GM23248 (cell line): Measurements from ENCODE around the gene PEPD. TPM values are rescaled to one million over a fixed set of nuclear protein-coding genes. Genes with fewer than 3 reads are reported as not detected.

Source experiments
- DNase-seq: peaks from one replicate; pipeline ENCODE4 v3.0.0-alpha.2; 2015
- H2AFZ ChIP-seq: fragments of 200-600 bp; sonication (generic); 2 replicates; pipeline ENCODE4 v1.6.1; 2016; ENCODE audit warnings: antibody characterized with exemption
- H3F3A ChIP-seq: fragments of 200-600 bp; sonication (generic); 2 replicates; pipeline ENCODE4 v1.6.1; 2016; ENCODE audit warnings: mild to moderate bottlenecking, antibody characterized with exemption, mixed run types; ENCODE audit not compliant: insufficient read depth
- H3K27ac ChIP-seq: fragments of 200-600 bp; sonication (generic); 2 replicates; pipeline ENCODE4 v1.5.1; 2016; ENCODE audit warnings: mild to moderate bottlenecking
- H3K27me3 ChIP-seq: fragments of 200-600 bp; sonication (generic); replicated peaks from 2 replicates; pipeline ENCODE4 v1.6.1; 2016; ENCODE audit warnings: mild to moderate bottlenecking; ENCODE audit not compliant: insufficient read depth
- H3K36me3 ChIP-seq: fragments of 200-600 bp; sonication (generic); 2 replicates; pipeline ENCODE4 v1.6.1; 2016; ENCODE audit warnings: low read depth, mild to moderate bottlenecking
- H3K4me1 ChIP-seq: fragments of 200-600 bp; sonication (generic); 2 replicates; pipeline ENCODE4 v1.6.1; 2016; ENCODE audit warnings: mild to moderate bottlenecking; ENCODE audit not compliant: insufficient read depth
- H3K4me2 ChIP-seq: fragments of 200-600 bp; sonication (generic); one replicate; pipeline ENCODE4 v1.6.1; 2016; ENCODE audit warnings: mild to moderate bottlenecking; ENCODE audit not compliant: unreplicated experiment
- H3K4me3 ChIP-seq: fragments of 200-600 bp; sonication (generic); 2 replicates; pipeline ENCODE4 v1.5.1; 2016; ENCODE audit warnings: mild to moderate bottlenecking
- H3K79me2 ChIP-seq: fragments of 200-600 bp; sonication (generic); 2 replicates; pipeline ENCODE4 v1.6.1; 2016; ENCODE audit warnings: mild to moderate bottlenecking; ENCODE audit not compliant: insufficient read depth
- H3K9ac ChIP-seq: fragments of 200-600 bp; sonication (generic); 2 replicates; pipeline ENCODE4 v1.6.1; 2016; ENCODE audit warnings: mild to moderate bottlenecking
- H3K9me2 ChIP-seq: fragments of 200-600 bp; sonication (generic); 2 replicates; pipeline ENCODE4 v1.6.1; 2016; ENCODE audit warnings: mixed run types, mild to moderate bottlenecking, moderate library complexity; ENCODE audit not compliant: insufficient read depth
- H3K9me3 ChIP-seq: fragments of 200-600 bp; sonication (generic); one replicate; pipeline ENCODE4 v1.6.1; 2017; ENCODE audit warnings: low read depth
- H4K20me1 ChIP-seq: fragments of 200-600 bp; sonication (generic); 2 replicates; pipeline ENCODE4 v1.6.0; 2016; ENCODE audit not compliant: insufficient read depth
- EZH2 ChIP-seq: fragments of 200-600 bp; sonication (generic); IDR thresholded peaks from 2 replicates; pipeline ENCODE4 v1.6.1; 2018; ENCODE audit warnings: antibody characterized with exemption, mild to moderate bottlenecking; ENCODE audit not compliant: insufficient read depth, poor library complexity, severe bottlenecking
- EZH2phosphoT487 ChIP-seq: fragments of 200-600 bp; sonication (generic); IDR thresholded peaks from 2 replicates; pipeline ENCODE4 v1.6.1; 2018; ENCODE audit warnings: antibody characterized with exemption, moderate library complexity, mild to moderate bottlenecking, low read depth; ENCODE audit not compliant: insufficient read depth
- WGBS, 2 experiments: methylation state at CpG; one replicate each; pipeline ENCODE4 v1.1.6; 2015 to 2017; ENCODE audit warnings: low lambda C conversion rate in 2 of 2, low coverage in 1 of 2; ENCODE audit errors: missing lambda C conversion rate in 2 of 2; 5-methylcytosine and 5-hydroxymethylcytosine counted together
- in situ Hi-C: fragments of 300-500 bp; cut with MboI; formaldehyde crosslinking; loops from 2 replicates; pipeline ENCODE4 v1.15.0; 2020
- polyA plus RNA-seq: library from polyadenylated mRNA; unstranded; fragments of >200 nt; fragmentation: Nextera tagmentation; extraction: Ambion mirVana; gene quantifications from 2 replicates; pipeline ENCODE4 v1.2.1, GENCODE V29; 2016
- total RNA-seq: library from RNA; depleted of rRNA; stranded (reverse); fragments of >200 nt; shearing (Covaris generic); gene quantifications from 2 replicates; pipeline ENCODE4 v1.2.3, GENCODE V29; 2014

PEPD gene
- total and polyA plus RNA-seq, 2 experiments from 2014 or later, result 54.8 to 86.5 TPM

- Histone ChIP-seq H3K79me2 (no peaks in the 10 kb centered on the region), H3K27ac (no peak overlapping the region), H3K4me2 (no peak overlapping the region), H3K4me1 (no peaks in the 10 kb centered on the region), H3F3A (no peaks in the 10 kb centered on the region), H2AFZ (no peak overlapping the region), H3K4me3 (no peak overlapping the region), H4K20me1 (no peaks in the 10 kb centered on the region), H3K9me2 (no peaks in the 10 kb centered on the region), H3K36me3 (no peaks in the 10 kb centered on the region), H3K27me3 (0 out of 2 replicates have a peak, but pooled peaks cover 9% of the 10 kb centered on the region), H3K9me3 (no peaks in the 10 kb centered on the region), H3K9ac (no peak overlapping the region)
- in situ Hi-C loops, result no loop called here
- 47 to 53% methylated on average over 16 to 18 of the region's 18 CpGs for WGBS, 2 experiments
- DNase-seq, result no peak
- TF ChIP-seq EZH2phosphoT487, result no peak
- TF ChIP-seq EZH2, result no peak
Observed at GRCh38 chr19:33552191-33552927, 30.8 kb upstream of the PEPD start.

- Histone ChIP-seq H3K9me2 (no peaks in the 10 kb centered on the region), H4K20me1 (no peaks in the 10 kb centered on the region), H3F3A (no peaks in the 10 kb centered on the region), H3K36me3 (no peaks in the 10 kb centered on the region), H3K4me3 (no peak overlapping the region), H3K4me1 (no peaks in the 10 kb centered on the region), H3K79me2 (no peaks in the 10 kb centered on the region), H3K27ac (no peak overlapping the region), H3K9ac (no peak overlapping the region), H3K9me3 (no peaks in the 10 kb centered on the region), H2AFZ (no peak overlapping the region), H3K27me3 (0 out of 2 replicates have a peak, but pooled peaks cover 9% of the 10 kb centered on the region), H3K4me2 (no peak overlapping the region)
- WGBS, 2 experiments, result 25 to 34% methylated on average over 6 of the region's 6 CpGs
- in situ Hi-C loops, result no loop called here
- no peak for TF ChIP-seq EZH2
- no peak for TF ChIP-seq EZH2phosphoT487
- DNase-seq, result no peak
Observed at GRCh38 chr19:33551676-33552075, 30.1 kb upstream of the PEPD start.

- H4K20me1 ChIP-seq, result no peaks in the 10 kb centered on the region
- no peak overlapping the region for H2AFZ ChIP-seq
- H3K4me3 ChIP-seq, result no peak overlapping the region
- H3K27me3 ChIP-seq, result peaks cover 9% of the 10 kb centered on the region; the same call in 1 of the 2 replicates
- DNase-seq, result no peak
- H3K9me2 ChIP-seq, result no peaks in the 10 kb centered on the region
- H3K36me3 ChIP-seq, result no peaks in the 10 kb centered on the region
- no peaks in the 10 kb centered on the region for H3K79me2 ChIP-seq
- H3K4me2 ChIP-seq, result no peak overlapping the region
- H3K4me1 ChIP-seq, result no peaks in the 10 kb centered on the region
- no peaks in the 10 kb centered on the region for H3F3A ChIP-seq
- WGBS, 2 experiments, result 33 to 41% methylated on average over 5 of the region's 5 CpGs
- no peak overlapping the region for H3K9ac ChIP-seq
- in situ Hi-C loops, result no loop called here
- no peaks in the 10 kb centered on the region for H3K9me3 ChIP-seq
- no peak for TF ChIP-seq EZH2
- TF ChIP-seq EZH2phosphoT487, result no peak
- no peak overlapping the region for H3K27ac ChIP-seq
Observed at GRCh38 chr19:33550768-33551167, 29.2 kb upstream of the PEPD start.

GRCh38 chr19:33547676-33548075, 26.1 kb upstream of the PEPD start:
- Histone ChIP-seq H3K4me1 (no peaks in the 10 kb centered on the region), H3F3A (no peaks in the 10 kb centered on the region), H3K9me2 (no peaks in the 10 kb centered on the region), H4K20me1 (no peaks in the 10 kb centered on the region), H3K9ac (no peak overlapping the region), H3K4me2 (no peak overlapping the region), H3K27ac (no peak overlapping the region), H3K79me2 (no peaks in the 10 kb centered on the region), H3K9me3 (no peaks in the 10 kb centered on the region), H3K27me3 (peaks cover 11% of the 10 kb centered on the region), H3K36me3 (no peaks in the 10 kb centered on the region), H2AFZ (no peak overlapping the region), H3K4me3 (no peak overlapping the region)
- TF ChIP-seq EZH2phosphoT487, result no peak
- no peak for DNase-seq
- in situ Hi-C loops, result no loop called here
- WGBS, 2 experiments, result 20 to 38% methylated on average over 3 of the region's 3 CpGs
